GM21737 (cell line): Measurements from ENCODE around the gene GRIK2.

Experiments used
- ATAC-seq: cut with Tn5 transposase; IDR thresholded peaks from one replicate; pipeline ENCODE4 v1.9.1; 2021; ENCODE audit warnings: mild to moderate bottlenecking, moderate library complexity; ENCODE audit not compliant: unreplicated experiment

GRIK2 gene

DNA sequence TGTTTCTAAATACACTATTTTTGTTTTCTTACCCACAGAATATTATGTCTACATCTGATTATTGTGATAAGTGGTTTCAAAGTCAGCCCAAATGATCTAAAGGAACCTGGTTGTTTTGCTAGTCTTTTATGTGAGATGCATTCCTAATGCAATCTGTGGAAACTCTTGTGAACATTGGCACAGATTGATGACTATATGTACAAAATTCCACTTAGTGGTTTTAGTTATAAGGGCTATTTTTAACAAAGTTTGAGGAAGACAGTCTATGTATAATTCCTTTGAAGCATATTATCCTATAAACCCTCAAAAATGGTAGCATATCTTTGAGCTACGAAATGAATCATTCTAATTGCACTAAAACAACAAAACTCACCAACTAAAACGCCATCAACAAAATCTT lies 140.9 kb downstream of the GRIK2 start:
- no peak for ATAC-seq

DNA sequence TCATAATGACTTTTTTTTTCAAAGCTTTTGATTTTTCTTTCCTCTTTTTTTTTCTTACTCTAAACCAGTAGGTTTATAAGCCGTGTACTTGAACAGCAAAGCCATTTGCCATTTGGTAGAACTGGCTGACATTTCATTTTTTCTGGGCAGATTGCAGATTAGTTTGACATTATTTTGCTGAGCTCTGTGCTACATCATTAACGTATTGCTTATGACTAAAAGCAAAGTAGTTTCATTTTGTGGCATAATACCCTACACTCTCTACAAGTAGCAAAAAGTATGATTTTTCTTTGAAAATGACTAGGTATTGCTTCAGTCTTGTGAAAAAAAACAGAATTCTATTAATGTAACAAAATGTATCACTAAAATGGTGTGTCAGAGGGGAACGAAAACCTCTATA lies 141.3 kb downstream of the GRIK2 start:
- ATAC-seq: no peak

DNA sequence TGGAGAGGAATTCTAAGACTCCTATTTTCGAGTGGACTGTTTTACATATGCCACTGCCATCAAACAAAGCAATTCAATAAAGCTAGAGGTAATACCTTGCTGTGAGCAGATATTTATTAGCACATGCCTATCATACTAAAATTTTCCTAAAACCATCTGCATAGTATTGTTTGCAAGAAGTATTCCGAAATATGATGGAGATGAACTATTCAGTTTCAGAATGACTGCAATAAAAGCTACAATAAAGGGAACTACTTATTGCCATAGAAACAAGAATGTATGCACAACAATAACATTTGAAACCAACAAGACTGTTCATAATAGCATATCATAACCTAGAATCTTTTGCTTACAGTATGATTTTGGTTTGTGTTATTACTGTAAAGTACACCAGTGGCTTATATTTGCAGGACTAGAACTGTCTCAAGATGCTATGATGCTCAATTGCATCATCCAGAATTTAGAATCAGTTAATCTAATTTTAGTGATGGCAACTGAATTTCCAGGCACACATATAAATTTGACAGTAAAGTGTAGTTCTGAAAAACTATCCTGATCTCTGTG lies 144.3 kb downstream of the GRIK2 start:
- ATAC-seq: no peak

DNA sequence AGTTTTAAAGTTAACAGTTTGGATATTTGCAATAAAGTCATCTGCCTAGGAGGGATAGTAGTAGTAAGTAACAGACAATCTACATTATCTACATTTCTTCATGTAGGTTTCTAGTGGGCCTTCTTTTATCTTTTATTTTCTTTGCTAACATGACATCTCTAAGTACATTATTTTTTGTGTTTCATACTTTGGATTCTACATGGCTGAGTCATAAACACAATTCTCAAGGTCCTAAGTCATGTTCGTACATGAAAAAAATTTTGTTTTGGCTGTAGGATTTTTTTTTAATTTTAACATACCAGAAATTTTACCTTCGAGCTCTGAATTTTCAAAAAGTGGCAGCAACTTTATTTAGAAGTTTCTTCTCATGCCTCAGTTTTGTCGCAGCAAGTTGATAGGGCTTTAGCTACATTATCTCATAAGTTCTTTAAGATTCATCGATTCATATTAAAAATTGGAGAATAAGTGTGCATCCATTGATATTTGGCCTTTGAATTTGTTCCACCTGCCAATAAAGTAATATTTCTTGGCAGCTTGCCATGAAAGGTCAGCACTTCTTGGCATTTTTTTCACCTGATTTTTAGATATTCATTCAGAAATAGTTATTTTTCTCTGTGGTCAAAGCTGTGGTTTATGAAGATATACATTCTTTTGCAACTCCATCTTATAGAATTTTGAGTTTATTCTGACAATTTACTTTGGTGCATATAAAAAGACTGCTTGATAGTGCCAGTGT lies 146.2 kb downstream of the GRIK2 start:
- no peak for ATAC-seq

DNA sequence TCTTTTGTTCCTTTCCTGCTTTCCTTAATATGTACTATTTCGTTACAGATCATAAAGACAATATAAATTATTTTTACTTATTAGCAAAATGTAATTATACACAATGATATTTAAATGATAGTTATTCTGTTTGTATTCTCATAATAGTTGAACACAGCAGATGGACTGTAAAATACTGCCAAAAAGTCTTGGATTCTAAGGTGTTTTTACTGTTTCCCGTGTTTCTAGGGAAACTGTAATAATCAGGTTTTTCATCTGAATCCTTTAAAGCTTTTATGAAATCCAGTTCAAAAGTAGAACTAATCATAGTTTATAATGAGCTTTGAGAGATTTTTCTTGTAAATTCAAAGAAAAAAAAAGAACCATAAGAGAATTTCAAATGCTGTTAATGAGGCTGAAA lies 148.4 kb downstream of the GRIK2 start:
- no peak for ATAC-seq

DNA sequence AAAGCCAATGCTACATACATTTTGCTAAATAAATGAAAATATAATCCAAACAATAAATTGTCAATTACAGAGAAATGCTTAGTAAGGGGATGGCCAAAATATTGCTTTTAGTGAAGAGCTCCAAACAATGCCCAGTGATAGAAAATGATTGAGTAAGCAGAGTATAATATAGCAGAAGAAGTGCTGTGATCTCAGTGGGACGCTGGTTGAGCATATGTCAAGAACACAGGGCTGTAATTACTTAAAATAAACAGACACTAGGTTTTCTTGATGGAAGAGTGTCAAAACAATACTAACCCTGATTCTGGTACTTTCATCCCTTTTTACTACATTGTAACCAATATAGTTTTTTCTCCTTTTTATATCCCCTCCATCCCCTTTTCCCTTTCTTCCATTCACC lies 150.3 kb downstream of the GRIK2 start:
- ATAC-seq: no peak

- ATAC-seq: no peak
Measured at GRCh38 chr6:101544286-101544685, 150.8 kb downstream of the GRIK2 start.

DNA sequence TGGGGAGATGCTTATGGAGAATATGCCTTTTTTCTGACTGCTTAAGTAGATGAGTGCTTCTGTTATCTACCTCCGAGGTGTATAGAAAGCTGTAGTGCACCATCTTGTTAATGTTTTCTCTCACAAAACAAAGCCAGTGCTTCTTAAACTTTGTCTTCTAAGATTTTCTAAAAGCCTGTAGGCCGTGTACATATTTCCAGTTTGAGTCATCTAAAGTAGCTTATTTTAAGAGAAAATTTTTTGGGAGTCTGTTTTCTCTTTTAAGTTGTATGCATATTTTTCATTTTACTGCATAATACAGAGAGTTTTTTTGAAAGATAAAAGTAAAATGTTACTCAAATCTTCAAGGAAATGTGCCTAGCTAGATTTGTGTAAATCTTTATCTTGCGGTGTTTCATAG lies 151.7 kb downstream of the GRIK2 start:
- no peak for ATAC-seq

DNA sequence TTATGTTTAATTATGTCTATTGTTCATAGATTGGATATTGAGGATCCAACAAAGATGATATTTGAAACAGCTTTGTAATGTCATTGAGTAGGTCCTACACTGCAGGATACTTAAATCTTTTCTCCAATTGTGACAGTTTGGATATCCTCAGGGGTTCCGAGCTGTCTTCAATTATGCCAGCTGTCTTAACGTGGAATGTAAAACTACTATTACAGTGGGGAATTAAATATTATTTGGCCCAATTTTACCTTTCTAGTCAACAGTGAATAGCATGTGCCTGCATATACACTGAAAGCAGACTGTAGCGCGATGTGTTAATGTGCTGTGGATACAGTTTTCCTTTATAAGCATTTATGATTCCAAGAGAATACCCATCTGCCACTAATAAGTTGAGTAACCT lies 156.9 kb downstream of the GRIK2 start:
- no peak for ATAC-seq

GRCh38 chr6:101554231-101554630 lies 160.7 kb downstream of the GRIK2 start:
- no peak for ATAC-seq

GRCh38 chr6:101558712-101559111 lies 165.2 kb downstream of the GRIK2 start:
- no peak for ATAC-seq

DNA sequence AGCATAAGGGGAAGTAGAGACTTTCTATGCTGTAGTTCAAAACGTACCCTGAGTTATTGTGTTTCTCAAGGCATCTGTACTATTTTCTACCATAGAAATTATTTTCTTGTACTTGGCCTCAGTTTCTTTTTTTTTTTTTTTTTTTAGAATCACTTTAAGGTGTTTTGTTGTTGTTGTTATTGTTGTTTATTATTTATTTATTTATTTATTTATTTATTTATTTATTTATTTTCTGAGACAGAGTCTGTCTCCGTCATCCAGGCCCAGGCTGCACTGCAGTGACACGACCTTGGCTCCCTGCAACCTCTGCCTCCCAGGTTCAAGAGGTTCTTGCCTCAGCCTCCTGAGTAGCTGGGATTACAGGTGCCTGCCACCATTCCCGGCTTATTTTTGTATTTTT lies 179.1 kb downstream of the GRIK2 start:
- ATAC-seq: no peak

DNA sequence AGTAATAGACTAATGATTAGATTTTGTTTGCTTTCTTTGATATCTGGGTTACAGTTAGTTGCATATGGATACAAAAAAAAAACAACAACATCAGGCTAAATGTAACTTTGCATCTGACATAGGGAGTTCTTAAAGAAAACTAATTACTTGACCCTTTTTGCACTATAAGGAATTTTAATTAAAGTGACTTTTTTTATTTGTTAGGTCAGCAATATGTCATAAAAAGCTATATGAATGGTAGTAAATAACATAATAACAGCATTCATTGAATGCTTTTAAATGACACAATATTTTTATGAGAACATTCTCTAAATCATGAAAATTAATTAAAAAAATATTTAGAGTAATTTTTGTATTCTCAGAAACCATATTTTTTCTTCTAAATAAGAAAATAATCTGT lies 183.6 kb downstream of the GRIK2 start:
- ATAC-seq: no peak

- ATAC-seq: no peak
Measured at GRCh38 chr6:101578306-101578705, 184.8 kb downstream of the GRIK2 start.

DNA sequence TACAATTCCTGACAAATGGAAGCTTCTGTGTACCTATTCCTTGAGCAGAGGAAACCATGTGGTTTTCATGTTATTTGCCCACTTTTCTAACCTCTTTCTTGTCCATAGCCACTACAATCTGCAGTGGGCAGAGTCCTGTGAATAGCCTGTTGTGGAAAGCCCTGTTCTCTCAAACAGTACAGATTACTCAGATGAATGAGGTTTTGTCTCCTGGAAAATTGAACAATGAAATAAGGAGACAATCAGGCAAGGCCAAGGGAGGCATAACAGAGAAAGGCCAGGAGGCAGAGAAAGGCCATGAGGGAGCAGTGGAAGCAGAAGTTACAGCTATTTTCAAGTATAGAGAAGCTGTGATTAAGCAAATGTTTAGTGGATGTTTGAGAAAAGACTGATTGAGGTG lies 189.3 kb downstream of the GRIK2 start:
- no peak for ATAC-seq

GRCh38 chr6:101585501-101585900 lies 192.0 kb downstream of the GRIK2 start:
- ATAC-seq: no peak

DNA sequence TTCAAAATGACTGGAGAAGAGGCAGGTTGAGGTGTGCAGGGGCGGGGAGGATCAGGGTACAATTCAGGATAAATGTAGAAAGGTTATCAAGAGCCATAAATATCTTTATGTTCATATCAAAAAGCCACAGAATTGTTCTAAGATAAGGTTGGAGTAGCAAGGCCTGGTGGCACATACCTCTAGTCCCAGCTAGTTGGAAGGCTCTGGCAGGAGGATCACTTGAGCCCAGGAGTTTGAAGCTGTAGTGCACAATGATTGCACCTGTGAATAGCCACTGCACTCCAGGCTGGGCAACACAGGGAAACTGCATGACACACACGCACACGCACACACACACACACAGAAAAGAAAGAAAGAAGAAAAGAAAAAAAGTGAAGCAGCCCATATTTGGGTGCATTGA lies 194.8 kb downstream of the GRIK2 start:
- ATAC-seq: no peak

- no peak for ATAC-seq
Measured at GRCh38 chr6:101595276-101595675, 201.8 kb downstream of the GRIK2 start.

GRCh38 chr6:101597693-101598092 lies 204.2 kb downstream of the GRIK2 start:
- no peak for ATAC-seq

GRCh38 chr6:101605426-101605825 lies 211.9 kb downstream of the GRIK2 start:
- ATAC-seq: no peak

GRCh38 chr6:101605874-101606273 lies 212.4 kb downstream of the GRIK2 start:
- no peak for ATAC-seq

DNA sequence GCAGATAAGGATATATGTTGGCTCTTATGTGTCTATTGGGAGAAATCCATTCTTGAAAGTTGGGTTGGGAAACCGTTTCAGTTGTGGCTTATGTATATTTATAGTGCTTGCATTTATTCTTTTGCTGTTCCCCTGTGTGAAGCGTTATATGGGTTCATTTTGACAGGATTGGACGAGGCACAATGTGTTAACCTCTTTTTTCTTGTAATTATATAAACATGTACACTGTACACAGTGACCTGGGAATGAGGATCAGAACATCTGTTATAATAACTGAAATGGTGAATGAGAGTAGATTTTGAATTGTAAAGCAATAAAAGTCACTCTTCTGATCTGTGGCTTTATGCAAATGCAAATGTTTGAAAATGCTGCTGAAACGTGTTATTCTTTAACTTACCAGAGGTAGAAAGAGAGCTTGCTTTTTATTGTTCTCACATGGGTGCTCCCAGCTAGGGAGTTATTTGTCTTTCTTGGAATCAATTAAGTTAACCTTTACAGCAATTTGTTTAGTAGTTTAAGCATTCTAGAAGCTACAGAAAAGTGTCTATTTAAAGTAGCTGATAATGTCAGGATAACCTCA lies 213.7 kb downstream of the GRIK2 start:
- ATAC-seq: no peak

DNA sequence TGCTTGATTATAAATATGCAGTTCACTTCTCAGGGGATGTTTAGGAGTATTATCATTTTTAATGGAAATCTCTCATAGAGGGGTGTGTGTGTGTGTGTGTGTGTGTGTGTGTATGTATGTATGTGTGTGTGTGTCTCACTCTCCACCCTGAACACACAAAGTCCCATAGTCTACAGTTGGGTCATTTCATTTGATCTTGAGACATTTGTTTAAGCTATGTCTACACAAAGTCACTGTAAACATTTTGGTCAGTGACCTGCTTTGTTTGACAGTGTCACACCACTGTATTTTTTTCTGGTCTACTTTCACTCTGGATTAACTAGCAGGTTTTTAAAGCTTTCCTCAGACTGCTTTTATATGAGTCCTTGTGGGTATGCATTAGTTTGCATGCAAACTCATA lies 215.2 kb downstream of the GRIK2 start:
- no peak for ATAC-seq
